Tibial nerve (tissue), 4 donors: ENCODE data around the gene HEATR9.

ENCODE experiments used
- CTCF ChIP-seq, 5 experiments: fragments of 200-600 bp in 3 of 5; fragments of 450-650 bp in 2 of 5; sonication (generic) in 3 of 5; IDR thresholded peaks; one replicate each; pipeline ENCODE4 v1.5.1; 2016 to 2019; ENCODE audit warnings: antibody characterized with exemption in 5 of 5, mild to moderate bottlenecking in 3 of 5, moderate library complexity in 2 of 5
- EP300 ChIP-seq, 2 donors: sonication (generic); formaldehyde crosslinking; IDR thresholded peaks; one replicate each; pipeline ENCODE4 v1.6.1; 2017; ENCODE audit warnings: antibody characterized with exemption in 2 of 2, mild to moderate bottlenecking in 1 of 2
- POLR2A ChIP-seq, 2 donors: fragments of 450-650 bp; IDR thresholded peaks; one replicate each; pipeline ENCODE4 v1.6.1; 2017; ENCODE audit warnings: antibody characterized with exemption in 2 of 2, mild to moderate bottlenecking in 2 of 2, moderate library complexity in 2 of 2

- no peak for TF ChIP-seq CTCF (IDR thresholded peaks at IDR 0.05)
- no peak for TF ChIP-seq POLR2A (IDR thresholded peaks at IDR 0.05)
- TF ChIP-seq EP300 (IDR thresholded peaks at IDR 0.05), result no peak
Observed at GRCh38 chr17:35866341-35866950, 2.2 kb downstream of the HEATR9 start.
